MG63 (cell line): ENCODE measurements around the gene UBE2H. TPM values are rescaled to one million over a fixed set of nuclear protein-coding genes. Genes with fewer than 3 reads are reported as not detected.

Source experiments
- DNase-seq: peaks from one replicate; pipeline ENCODE4 v3.0.0-alpha.2; 2020
- H3K27me3 ChIP-seq: fragments of 250-450 bp; sonication (Bioruptor Pico); 2 replicates; pipeline ENCODE4 v1.5.1; 2020; ENCODE audit warnings: mild to moderate bottlenecking, moderate library complexity
- H3K36me3 ChIP-seq: fragments of 250-450 bp; sonication (Bioruptor Pico); 2 replicates; pipeline ENCODE4 v1.5.1; 2020; ENCODE audit warnings: mild to moderate bottlenecking, moderate library complexity
- H3K4me3 ChIP-seq: fragments of 250-450 bp; sonication (Bioruptor Pico); 2 replicates; pipeline ENCODE4 v1.5.1; 2020; ENCODE audit warnings: mild to moderate bottlenecking, moderate library complexity
- H3K9me3 ChIP-seq: fragments of 250-450 bp; sonication (Bioruptor Pico); 2 replicates; pipeline ENCODE4 v1.5.1; 2020; ENCODE audit warnings: mild to moderate bottlenecking, moderate library complexity
- total RNA-seq: library from RNA; depleted of rRNA; stranded (reverse); fragments of >200 nt; shearing (Covaris generic); gene quantifications from 2 replicates; pipeline ENCODE4 v1.2.3, GENCODE V29; 2014; ENCODE audit warnings: low replicate concordance; rRNA removed

Gene UBE2H
- total RNA-seq, 1 experiment from 2014 or later = 21.2 TPM

GRCh38 chr7:129782818-129783583, 169.8 kb downstream of the UBE2H start:
- no peaks in the 10 kb centered on the region for H3K36me3 ChIP-seq
- no peaks in the 10 kb centered on the region for H3K9me3 ChIP-seq
- DNase-seq = no peak
- H3K4me3 ChIP-seq = no peak overlapping the region
- H3K27me3 ChIP-seq = peaks cover 3% of the 10 kb centered on the region; the same call in 1 of the 2 replicates

- peaks cover 3% of the 10 kb centered on the region; the same call in 1 of the 2 replicates for H3K27me3 ChIP-seq
These were observed 170.6 kb downstream of the UBE2H start for GRCh38 chr7:129781928-129782817.

GRCh38 chr7:129780974-129781927, 171.5 kb downstream of the UBE2H start:
- Histone ChIP-seq H3K9me3 (no peaks in the 10 kb centered on the region), H3K36me3 (no peaks in the 10 kb centered on the region), H3K27me3 (peaks cover 3% of the 10 kb centered on the region; the same call in 1 of the 2 replicates), H3K4me3 (peak overlapping the region; percentile 66)
- peak; percentile 20 for DNase-seq

More at GRCh38 chr7:129781928-129782817, 170.6 kb downstream of the UBE2H start:
- Histone ChIP-seq H3K36me3 (no peaks in the 10 kb centered on the region), H3K4me3 (no peak overlapping the region), H3K9me3 (no peaks in the 10 kb centered on the region)
- DNase-seq = no peak

Other genes with a start within 250 kb of the UBE2H start
- gene ZC3HC1, start 98.4 kb upstream of the UBE2H start, total RNA-seq = 18.8 and 25.9 TPM in 2 replicates
- gene KLHDC10, start 117.6 kb upstream of the UBE2H start, total RNA-seq = 8.8 and 11.6 TPM in 2 replicates